IMR-90 (cell line): Measurements from ENCODE around the gene RAD51B. TPM values are rescaled to one million over a fixed set of nuclear protein-coding genes. Genes with fewer than 3 reads are reported as not detected.

Experiments used
- ATAC-seq: fragments of 200-7000 bp; cut with Tn5 transposase; 2 replicates; pipeline ENCODE4 v1.9.1; 2020; ENCODE audit warnings: low read depth, mild to moderate bottlenecking, moderate library complexity
- BruUV-seq: library from RNA; stranded (reverse); fragments of 400-500 nt; replicated peaks from 2 replicates; lab custom pipeline; 2021; lab: Mats Ljungman, UMichigan
- CTCF ChIA-PET: fragments of 300-600 bp; formaldehyde crosslinking; extraction: SDS; loops from one replicate; lab custom pipeline; 2021; ENCODE audit warnings: antibody characterized with exemption; lab: Yijun Ruan, JAX
- POLR2A ChIA-PET: fragments of 300-600 bp; sonication (Branson Sonifier 250); formaldehyde crosslinking; loops from one replicate; lab custom pipeline; 2022; ENCODE audit warnings: antibody characterized with exemption; ENCODE audit not compliant: unreplicated experiment; lab: Charles Lee
- DNase-seq: peaks from one replicate; pipeline ENCODE4 v3.0.0; 2013
- H2AFZ ChIP-seq: replicated peaks from 2 replicates; pipeline ENCODE3; 2013; ENCODE audit warnings: low read length, mild to moderate bottlenecking; ENCODE audit not compliant: poor library complexity
- H2AK5ac ChIP-seq: 2 replicates; pipeline ENCODE4 v1.6.1; 2013; ENCODE audit warnings: low read depth, low read length, inconsistent platforms
- H2AK9ac ChIP-seq: replicated peaks from 2 replicates; pipeline ENCODE3; 2013; ENCODE audit warnings: mild to moderate bottlenecking, low read depth, low read length, moderate library complexity; ENCODE audit not compliant: poor library complexity
- H2BK120ac ChIP-seq: 2 replicates; pipeline ENCODE4 v1.6.1; 2013; ENCODE audit warnings: low read depth, low read length, inconsistent platforms
- H2BK15ac ChIP-seq: 3 replicates; pipeline ENCODE4 v1.6.1; 2013; ENCODE audit warnings: low read depth, low read length, inconsistent platforms
- H2BK20ac ChIP-seq: 2 replicates; pipeline ENCODE4 v1.6.1; 2013; ENCODE audit warnings: low read depth, mild to moderate bottlenecking, inconsistent platforms, low read length, moderate library complexity
- H2BK5ac ChIP-seq: 2 replicates; pipeline ENCODE4 v1.6.1; 2013; ENCODE audit warnings: mild to moderate bottlenecking, low read depth, low read length, inconsistent platforms; ENCODE audit not compliant: poor library complexity, severe bottlenecking
- H3K14ac ChIP-seq: replicated peaks from 2 replicates; pipeline ENCODE4 v1.6.1; 2013; ENCODE audit warnings: low read depth, low read length, inconsistent platforms
- H3K18ac ChIP-seq: 2 replicates; pipeline ENCODE4 v1.6.1; 2013; ENCODE audit warnings: low read depth, low read length, control low read depth
- H3K23ac ChIP-seq: 2 replicates; pipeline ENCODE4 v1.6.1; 2013; ENCODE audit warnings: low read depth, low read length, inconsistent platforms
- H3K27ac ChIP-seq: 2 replicates; pipeline ENCODE4 v1.5.1; 2013; ENCODE audit warnings: mild to moderate bottlenecking, control low read depth, low read length; ENCODE audit not compliant: insufficient read depth
- H3K27me3 ChIP-seq: 2 replicates; pipeline ENCODE4 v1.6.1; 2013; ENCODE audit warnings: low read length; ENCODE audit not compliant: control insufficient read depth, insufficient read depth
- H3K36me3 ChIP-seq: 2 replicates; pipeline ENCODE4 v1.6.1; 2013; ENCODE audit warnings: low read length, mixed read lengths; ENCODE audit not compliant: control insufficient read depth, insufficient read depth
- H3K4ac ChIP-seq: 2 replicates; pipeline ENCODE4 v1.6.1; 2013; ENCODE audit warnings: low read depth, low read length, inconsistent platforms
- H3K4me1 ChIP-seq: 2 replicates; pipeline ENCODE4 v1.6.1; 2013; ENCODE audit warnings: low read length, mixed read lengths; ENCODE audit not compliant: control insufficient read depth, insufficient read depth
- H3K4me2 ChIP-seq: 2 replicates; pipeline ENCODE4 v1.6.1; 2013; ENCODE audit warnings: low read depth, mild to moderate bottlenecking, control low read depth, low read length, moderate library complexity
- H3K4me3 ChIP-seq: 2 replicates; pipeline ENCODE4 v1.5.1; 2013; ENCODE audit warnings: low read depth, mild to moderate bottlenecking, control low read depth, low read length, moderate library complexity; ENCODE audit not compliant: insufficient read depth
- H3K56ac ChIP-seq: 2 replicates; pipeline ENCODE4 v1.6.1; 2013; ENCODE audit warnings: low read length, inconsistent platforms; ENCODE audit not compliant: insufficient read depth; ENCODE audit errors: extremely low read depth
- H3K79me1 ChIP-seq, 2 experiments: 2 replicates each; pipeline ENCODE4 v1.6.1; 2013; ENCODE audit warnings: low read length in 2 of 2, inconsistent platforms in 1 of 2, low read depth in 1 of 2
- H3K9ac ChIP-seq: 2 replicates; pipeline ENCODE4 v1.6.1; 2013; ENCODE audit warnings: low read depth, low read length, control low read depth
- H3K9me1 ChIP-seq: 2 replicates; pipeline ENCODE4 v1.6.1; 2013; ENCODE audit warnings: low read length, inconsistent platforms; ENCODE audit not compliant: insufficient read depth
- H3K9me3 ChIP-seq: 2 replicates; pipeline ENCODE4 v1.6.1; 2013; ENCODE audit warnings: low read length; ENCODE audit not compliant: control insufficient read depth, insufficient read depth
- H4K20me1 ChIP-seq: 2 replicates; pipeline ENCODE4 v1.6.1; 2013; ENCODE audit warnings: low read length, inconsistent platforms; ENCODE audit not compliant: insufficient read depth
- H4K5ac ChIP-seq: 2 replicates; pipeline ENCODE4 v1.6.1; 2013; ENCODE audit warnings: mild to moderate bottlenecking, low read depth, low read length, control low read depth
- H4K8ac ChIP-seq, 2 experiments: 2 replicates each; pipeline ENCODE4 v1.6.1; 2013; ENCODE audit warnings: low read depth in 2 of 2, low read length in 2 of 2, control low read depth in 1 of 2, inconsistent platforms in 1 of 2
- H4K91ac ChIP-seq: 2 replicates; pipeline ENCODE4 v1.6.1; 2013; ENCODE audit warnings: low read depth, low read length, inconsistent platforms; ENCODE audit not compliant: insufficient read depth
- ELK1 ChIP-seq: fragments of 150-350 bp; IDR thresholded peaks from 2 replicates; pipeline ENCODE4 v1.6.1; 2016; ENCODE audit warnings: low read depth, mild to moderate bottlenecking, low read length, moderate library complexity, borderline replicate concordance
- FOS ChIP-seq: fragments of 150-350 bp; IDR thresholded peaks from 2 replicates; pipeline ENCODE4 v1.6.1; 2016; ENCODE audit warnings: low read depth, low read length
- MAZ ChIP-seq: IDR thresholded peaks from 2 replicates; pipeline ENCODE4 v1.6.1; 2012; ENCODE audit warnings: low read depth, mild to moderate bottlenecking, low read length, improper control_type of control experiment, moderate library complexity, borderline replicate concordance
- MXI1 ChIP-seq: IDR thresholded peaks from 2 replicates; pipeline ENCODE4 v1.6.1; 2012; ENCODE audit warnings: low read depth, mild to moderate bottlenecking, low read length, moderate library complexity, borderline replicate concordance
- POLR2A ChIP-seq: IDR thresholded peaks from 2 replicates; pipeline ENCODE4 v1.6.1; 2012; ENCODE audit warnings: mild to moderate bottlenecking, low read depth, low read length
- RCOR1 ChIP-seq: IDR thresholded peaks from 2 replicates; pipeline ENCODE4 v1.6.1; 2012; ENCODE audit warnings: mild to moderate bottlenecking, low read length, improper control_type of control experiment; ENCODE audit not compliant: insufficient replicate concordance
- RFX5 ChIP-seq: IDR thresholded peaks from 2 replicates; pipeline ENCODE4 v1.8.0; 2012; ENCODE audit warnings: low read depth, mild to moderate bottlenecking, low read length, moderate library complexity
- WGBS, 2 experiments: methylation state at CpG; one replicate each; pipeline versions ENCODE4 v1.1.5 to v1.1.7; 2013; ENCODE audit warnings: missing lambda C conversion rate in 2 of 2; ENCODE audit not compliant: insufficient read length in 1 of 2; ENCODE audit errors: extremely low coverage in 2 of 2; 5-methylcytosine and 5-hydroxymethylcytosine counted together
- dilution Hi-C: fragments of 300-500 bp; cut with HindIII; formaldehyde crosslinking; loops from one replicate; pipeline ENCODE4 v1.14.3; 2018; ENCODE audit warnings: low sequenced_read_pairs; ENCODE audit not compliant: unreplicated experiment
- in situ Hi-C: fragments of 300-500 bp; cut with MboI; formaldehyde crosslinking; loops from 3 replicates; pipeline ENCODE4 v1.14.3; 2019; ENCODE audit warnings: low sequenced_read_pairs, inconsistent platforms, mixed read lengths
- intact Hi-C: fragments of 100-400 bp; cut with micrococcal nuclease; formaldehyde crosslinking; loops from 2 replicates; pipeline ENCODE4 v1.10.0; 2022
- polyA plus RNA-seq, 3 experiments: library from polyadenylated mRNA; depleted of rRNA; stranded (reverse); fragments of >200 nt; gene quantifications; 2 replicates each; pipeline ENCODE4 v1.2.3, GENCODE V29; 2012; ENCODE audit warnings: low replicate concordance in 1 of 3
- total RNA-seq: library from RNA; depleted of rRNA; stranded (reverse); fragments of >200 nt; gene quantifications from 2 replicates; pipeline ENCODE4 v1.2.3, GENCODE V29; 2012

Gene RAD51B
- total and polyA plus RNA-seq, 2 of the 4 experiments (the other 2 are of a cell fraction) = 5.1 to 18.8 TPM

- ChIA-PET POLR2A (no interaction called here), CTCF (no interaction called here)
- Histone ChIP-seq H2BK120ac (no peak overlapping the region), H2AK9ac (no peak overlapping the region), H3K18ac (no peak overlapping the region), H3K36me3 (no peaks in the 10 kb centered on the region), H3K14ac (no peak overlapping the region), H3K9me3 (peaks cover 6% of the 10 kb centered on the region; the same call in 1 of the 2 replicates), H3K4me2 (no peak overlapping the region), H3K27me3 (no peaks in the 10 kb centered on the region), H3K27ac (no peak overlapping the region), H4K91ac (no peak overlapping the region), H4K5ac (no peak overlapping the region), H3K79me1 (peaks cover 0 to under 1% of the 10 kb centered on the region in 2 experiments; a peak in 1 of 4 replicates), H3K4me1 (0 out of 2 replicates have a peak, but pooled peaks cover 2% of the 10 kb centered on the region), H3K9me1 (no peaks in the 10 kb centered on the region), H3K4ac (no peak overlapping the region), H4K8ac (no peak overlapping the region), H3K4me3 (no peak overlapping the region), H2BK5ac (no peak overlapping the region), H2BK15ac (no peak overlapping the region), H3K23ac (no peak overlapping the region), H3K9ac (no peak overlapping the region), H2AK5ac (no peak overlapping the region), H2AFZ (no peak overlapping the region), H2BK20ac (no peak overlapping the region), H3K56ac (no peak overlapping the region), H4K20me1 (no peaks in the 10 kb centered on the region)
- dilution Hi-C loops (no loop called here), in situ Hi-C loops (loop anchor here (5.0 kb wide), 1 partner anchor 293 kb away; no protein-coding TSS in a partner anchor), intact Hi-C loops (loop anchor here (10.0 kb wide), 1 partner anchor 715 kb away; no protein-coding TSS in a partner anchor)
- no peak for TF ChIP-seq RCOR1
- no peak for TF ChIP-seq RFX5
- TF ChIP-seq FOS = no peak
- TF ChIP-seq ELK1 = no peak
- no peak for TF ChIP-seq MAZ
- TF ChIP-seq MXI1 = no peak
- no peak for TF ChIP-seq POLR2A
- DNase-seq (no peak), ATAC-seq (no peak)
- no CpG with 5 or more reads among the region's 4 CpGs for WGBS, 2 experiments
- no TSS peak for BruUV-seq
Measured at GRCh38 chr14:67949771-67950170, 130.2 kb downstream of the RAD51B start.
